ENCODE data around the gene MFF. TPM values are rescaled to one million over a fixed set of nuclear protein-coding genes. Genes with fewer than 3 reads are reported as not detected.
A peak's percentile ranks its signal among the peaks of the same experiment; 100 is the strongest.
"Not testable (repeated sequence)": the region's sequence is repeated elsewhere in the genome, so short reads cannot be mapped to it uniquely, and the experiment has no call there.

MFF gene
- total RNA-seq, 1 donor, result 85.9 TPM

DNA sequence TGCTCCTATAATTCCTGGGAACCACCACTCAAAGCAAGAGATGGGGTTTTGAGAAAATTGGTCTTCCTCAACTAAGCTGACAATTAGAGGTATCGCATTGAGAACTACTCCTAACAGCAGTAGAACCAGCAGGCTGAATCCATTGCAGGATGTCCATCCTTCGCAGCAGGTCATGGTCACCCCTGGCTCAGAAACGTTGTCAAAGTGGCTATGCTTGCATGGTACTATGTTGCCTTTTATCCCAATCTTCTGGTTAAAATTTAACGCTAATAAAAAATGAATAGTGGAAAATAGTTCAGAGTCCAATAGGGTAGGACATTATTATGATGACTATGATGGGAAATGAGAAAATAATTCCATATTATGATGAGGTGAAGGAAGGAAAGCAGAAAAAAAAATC is 54.0 kb downstream of the MFF start, which contains the start of gene TM4SF20:
TSS of gene TM4SF20 (minus strand) at position 212 of the 400 bp plus-strand sequence. CDS start at position 174, 38 bp downstream.
- TF ChIP-seq, protein P1, sequence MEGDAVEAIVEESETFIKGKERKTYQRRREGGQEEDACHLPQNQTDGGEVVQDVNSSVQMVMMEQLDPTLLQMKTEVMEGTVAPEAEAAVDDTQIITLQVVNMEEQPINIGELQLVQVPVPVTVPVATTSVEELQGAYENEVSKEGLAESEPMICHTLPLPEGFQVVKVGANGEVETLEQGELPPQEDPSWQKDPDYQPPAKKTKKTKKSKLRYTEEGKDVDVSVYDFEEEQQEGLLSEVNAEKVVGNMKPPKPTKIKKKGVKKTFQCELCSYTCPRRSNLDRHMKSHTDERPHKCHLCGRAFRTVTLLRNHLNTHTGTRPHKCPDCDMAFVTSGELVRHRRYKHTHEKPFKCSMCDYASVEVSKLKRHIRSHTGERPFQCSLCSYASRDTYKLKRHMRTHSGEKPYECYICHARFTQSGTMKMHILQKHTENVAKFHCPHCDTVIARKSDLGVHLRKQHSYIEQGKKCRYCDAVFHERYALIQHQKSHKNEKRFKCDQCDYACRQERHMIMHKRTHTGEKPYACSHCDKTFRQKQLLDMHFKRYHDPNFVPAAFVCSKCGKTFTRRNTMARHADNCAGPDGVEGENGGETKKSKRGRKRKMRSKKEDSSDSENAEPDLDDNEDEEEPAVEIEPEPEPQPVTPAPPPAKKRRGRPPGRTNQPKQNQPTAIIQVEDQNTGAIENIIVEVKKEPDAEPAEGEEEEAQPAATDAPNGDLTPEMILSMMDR (IDR thresholded peaks at IDR 0.05; ENCODE audit: insufficient read depth, low read depth, low read length), result no peak
- no peak for DNase-seq (ENCODE audit: low read depth)
- no peak within 1 kb of the TSS for H3K4me3 ChIP-seq (ENCODE audit: low read depth, low read length)

DNA sequence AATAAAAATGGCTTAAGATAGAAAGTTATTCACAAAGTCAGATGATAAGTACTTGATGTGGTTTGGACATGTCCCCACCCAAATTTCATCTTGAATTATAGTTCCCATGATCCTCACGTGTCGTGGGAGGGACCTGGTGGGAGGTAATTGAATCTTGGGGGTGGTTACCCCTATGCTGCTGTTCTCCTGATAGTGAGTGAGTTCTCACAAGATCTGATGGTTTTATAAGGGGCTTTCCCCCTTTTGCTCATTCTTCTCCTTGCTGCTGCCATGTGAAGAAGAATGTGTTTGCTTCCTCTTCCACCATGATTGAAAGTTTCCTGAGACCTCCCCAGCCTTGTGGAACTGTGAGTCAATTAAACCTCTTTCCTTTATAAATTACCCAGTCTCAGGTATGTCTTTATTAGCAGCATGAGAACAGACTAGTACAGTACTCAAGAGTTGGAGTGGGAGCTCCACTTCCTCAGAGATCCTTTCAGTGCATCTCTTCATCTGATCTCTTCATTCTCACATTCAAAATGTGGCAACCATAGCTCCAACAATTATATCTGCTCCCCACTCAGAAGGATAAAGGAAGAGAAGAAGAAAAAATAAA is 57.3 kb downstream of the MFF start:
- DNase-seq (ENCODE audit: low read depth); H3K4me3 ChIP-seq (ENCODE audit: low read depth, low read length): not testable (repeated sequence)

DNA sequence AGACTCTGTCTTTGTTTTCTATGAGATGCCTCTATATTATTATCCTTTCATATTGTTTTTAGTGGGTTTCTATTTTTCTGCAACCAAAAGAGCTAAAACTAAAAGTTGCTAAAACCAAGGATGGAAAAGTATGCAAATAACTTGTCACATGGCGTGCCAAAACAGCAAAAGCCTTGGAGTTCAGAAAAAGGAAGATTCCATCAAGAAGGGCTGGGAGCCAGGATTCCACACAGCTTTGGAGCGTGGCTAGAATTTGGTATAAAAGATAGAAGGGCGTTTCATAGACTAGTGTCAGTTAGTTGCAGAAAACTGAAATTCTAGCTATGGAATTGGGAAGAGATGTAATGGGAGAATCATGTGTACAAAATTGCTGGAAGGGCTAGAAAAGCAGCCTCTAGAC is 58.6 kb downstream of the MFF start:
- no peak for DNase-seq (ENCODE audit: low read depth)
- H3K4me3 ChIP-seq (ENCODE audit: low read depth, low read length), result no peak overlapping the region
- TF ChIP-seq, protein P1 (IDR thresholded peaks at IDR 0.05; ENCODE audit: insufficient read depth, low read depth, low read length), result no peak

DNA sequence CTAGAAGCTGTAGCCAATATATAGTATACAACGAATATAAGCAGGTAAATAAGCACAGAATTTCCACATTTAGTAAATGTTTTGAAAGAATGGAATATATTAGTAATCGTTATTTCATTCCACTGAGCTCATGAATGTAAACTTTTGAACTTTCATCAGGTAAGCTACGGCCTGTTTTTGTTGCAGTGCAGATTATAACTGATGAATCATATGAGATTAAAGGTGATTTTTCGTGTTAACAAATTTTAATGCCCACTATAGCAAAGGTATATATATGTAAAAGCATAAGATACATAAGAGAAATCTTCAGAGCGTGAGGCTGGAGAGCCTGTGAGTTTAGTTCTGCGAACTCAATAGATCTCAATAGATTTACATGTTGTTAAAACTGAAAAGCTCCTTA is 61.6 kb downstream of the MFF start:
- TF ChIP-seq, protein P1 (IDR thresholded peaks at IDR 0.05; ENCODE audit: insufficient read depth, low read depth, low read length), result no peak
- no peak overlapping the region for H3K4me3 ChIP-seq (ENCODE audit: low read depth, low read length)
- DNase-seq (ENCODE audit: low read depth), result no peak

DNA sequence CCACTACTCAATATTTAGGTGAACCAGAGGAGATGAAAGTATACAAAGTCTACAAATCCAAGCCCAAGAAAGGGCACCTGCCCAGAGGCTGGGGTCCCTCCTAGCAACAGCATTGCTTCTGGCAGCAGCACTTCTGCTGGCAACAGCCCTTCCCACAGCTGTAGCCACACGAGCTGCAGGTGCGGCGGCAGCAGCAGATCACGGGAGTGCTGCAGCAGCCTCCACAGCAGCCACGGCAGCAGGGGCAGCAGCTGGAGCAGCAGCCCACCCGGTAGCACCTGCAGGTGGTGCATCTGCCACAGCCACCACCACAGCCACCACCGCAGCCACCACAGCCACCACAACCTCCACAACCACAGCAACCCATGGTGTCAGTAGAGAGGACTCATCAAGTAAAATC is 62.5 kb downstream of the MFF start, which contains the start of gene SCYGR1:
TSS of gene SCYGR1 (minus strand) at position 367 of the 400 bp plus-strand sequence. CDS start at position 367, 0 bp downstream.
- not testable (repeated sequence) for DNase-seq (ENCODE audit: low read depth); H3K4me3 ChIP-seq (ENCODE audit: low read depth, low read length)

DNA sequence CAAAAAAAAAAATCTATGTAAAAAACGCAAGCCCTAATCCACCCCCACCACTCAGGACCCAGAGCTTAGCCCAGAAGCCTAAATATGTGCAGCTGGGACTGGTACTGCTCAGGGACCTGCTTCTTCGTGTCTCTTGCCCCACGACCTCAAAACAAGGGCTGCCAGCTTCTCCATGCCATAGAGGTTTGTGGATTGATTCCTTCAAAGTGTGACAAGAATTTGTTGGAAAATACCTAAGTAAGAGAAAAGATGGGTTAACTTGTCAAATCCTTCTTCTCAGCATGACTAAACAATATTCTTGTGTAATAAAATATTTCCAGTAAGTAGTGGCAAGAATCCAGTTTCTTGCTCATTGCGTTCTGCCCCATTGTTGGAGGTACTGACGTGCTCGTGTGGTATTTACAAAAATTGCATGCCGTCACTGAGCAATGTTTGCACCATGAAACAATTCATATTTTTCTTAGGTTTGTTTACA is 63.5 kb downstream of the MFF start:
- DNase-seq (ENCODE audit: low read depth), result peak; percentile 38
- H3K4me3 ChIP-seq (ENCODE audit: low read depth, low read length), result no peak overlapping the region
- TF ChIP-seq, protein P1 (IDR thresholded peaks at IDR 0.05; ENCODE audit: insufficient read depth, low read depth, low read length), result no peak

DNA sequence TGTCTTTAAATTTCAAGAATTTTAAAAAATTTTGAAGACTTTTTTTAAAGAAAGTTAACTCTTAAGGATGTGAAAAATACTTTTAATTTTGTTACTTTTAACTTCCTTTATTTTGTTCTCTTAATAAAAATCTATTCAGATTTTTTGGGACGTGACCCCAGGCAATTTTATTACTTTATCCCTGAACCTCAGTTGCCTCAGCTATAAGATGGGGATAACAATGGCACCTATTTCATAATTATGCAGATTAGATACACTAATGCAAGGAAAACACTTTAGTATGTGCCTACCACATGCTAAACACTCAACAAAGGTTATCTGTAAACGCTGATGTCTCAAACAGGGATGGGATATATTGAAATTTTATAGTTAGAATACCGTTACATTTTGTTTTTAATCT is 64.2 kb downstream of the MFF start:
- TF ChIP-seq, protein P1 (IDR thresholded peaks at IDR 0.05; ENCODE audit: insufficient read depth, low read depth, low read length), result no peak
- no peak for DNase-seq (ENCODE audit: low read depth)

DNA sequence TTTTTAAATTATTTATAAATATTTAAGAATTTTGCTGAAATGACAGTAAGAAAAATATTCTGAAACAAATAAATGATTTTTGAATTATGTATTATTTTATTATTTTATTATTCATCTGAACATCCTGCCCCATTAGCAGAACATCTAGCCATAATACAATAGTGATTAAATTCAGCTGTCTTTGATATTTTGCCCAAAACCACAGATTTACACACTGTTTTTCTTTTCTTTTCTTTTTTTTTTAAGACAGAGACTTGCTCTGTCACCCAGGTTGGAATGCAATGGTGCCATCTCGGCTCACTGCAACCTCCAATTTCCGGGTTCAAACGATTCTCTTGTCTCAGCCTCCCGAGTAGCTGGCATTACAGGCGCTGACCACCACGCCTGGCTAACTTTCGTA is 64.6 kb downstream of the MFF start:
- DNase-seq (ENCODE audit: low read depth), result no peak
- TF ChIP-seq, protein P1 (IDR thresholded peaks at IDR 0.05; ENCODE audit: insufficient read depth, low read depth, low read length), result no peak
- no peak overlapping the region for H3K4me3 ChIP-seq (ENCODE audit: low read depth, low read length)

More for the DNA sequence above, 64.2 kb downstream of the MFF start:
- H3K4me3 ChIP-seq (ENCODE audit: low read depth, low read length), result no peak overlapping the region

Measured in fibroblast of villous mesenchyme (primary cell).